H1 (cell line): Measurements from ENCODE around the gene CTNNA3. TPM values are rescaled to one million over a fixed set of nuclear protein-coding genes. Genes with fewer than 3 reads are reported as not detected.

ENCODE experiments used
- BCL11A ChIP-seq, 2 experiments: IDR thresholded peaks; one replicate each; pipeline ENCODE4 v1.6.1; 2011; ENCODE audit warnings: low read depth in 2 of 2, low read length in 2 of 2, mild to moderate bottlenecking in 2 of 2
- CBX8 ChIP-seq: fragments of 300-800, 300-1000 bp; sonication (generic); IDR thresholded peaks from 2 replicates; pipeline ENCODE4 v1.7.1; 2016; ENCODE audit warnings: low read depth, low read length, borderline replicate concordance
- CREB1 ChIP-seq: IDR thresholded peaks from 2 replicates; pipeline ENCODE4 v1.6.1; 2012; ENCODE audit warnings: inconsistent platforms
- polyA plus RNA-seq, 7 experiments: library from polyadenylated mRNA; depleted of rRNA in 3 of 7; stranded (reverse) in 5 of 7; unstranded in 2 of 7; fragments of >200 nt in 5 of 7; fragments of 200-250 nt in 2 of 7; gene quantifications; 1 replicate in 5 of 7; 2 replicates in 1 of 7; 4 replicates in 1 of 7; pipeline versions ENCODE4 v1.2.1 to v1.2.3, GENCODE V29; 2011 to 2013; ENCODE audit warnings: missing spikeins in 2 of 7, mixed read lengths in 2 of 7
- total RNA-seq: library from RNA; stranded (reverse); fragmentation: NEBNext Ultra II Directional; extraction: Animal tissue kit (Norgen Biotek cat#: 25700); gene quantifications from 2 replicates; pipeline ENCODE4 v1.2.1, GENCODE V29; 2021
- TF ChIP-seq, protein P1 (sequence below): fragments of 300-600 bp; sonication (generic); IDR thresholded peaks from 2 replicates; pipeline ENCODE4 v1.7.1; 2012; ENCODE audit warnings: low read length, moderate library complexity, mild to moderate bottlenecking, inconsistent platforms; ENCODE audit not compliant: insufficient replicate concordance

CTNNA3 gene
- total and polyA plus RNA-seq, 2 of the 8 experiments (the other 6 are each of a cell fraction or from before 2014, with no cell fraction given): 1.3 to 1.5 TPM

DNA sequence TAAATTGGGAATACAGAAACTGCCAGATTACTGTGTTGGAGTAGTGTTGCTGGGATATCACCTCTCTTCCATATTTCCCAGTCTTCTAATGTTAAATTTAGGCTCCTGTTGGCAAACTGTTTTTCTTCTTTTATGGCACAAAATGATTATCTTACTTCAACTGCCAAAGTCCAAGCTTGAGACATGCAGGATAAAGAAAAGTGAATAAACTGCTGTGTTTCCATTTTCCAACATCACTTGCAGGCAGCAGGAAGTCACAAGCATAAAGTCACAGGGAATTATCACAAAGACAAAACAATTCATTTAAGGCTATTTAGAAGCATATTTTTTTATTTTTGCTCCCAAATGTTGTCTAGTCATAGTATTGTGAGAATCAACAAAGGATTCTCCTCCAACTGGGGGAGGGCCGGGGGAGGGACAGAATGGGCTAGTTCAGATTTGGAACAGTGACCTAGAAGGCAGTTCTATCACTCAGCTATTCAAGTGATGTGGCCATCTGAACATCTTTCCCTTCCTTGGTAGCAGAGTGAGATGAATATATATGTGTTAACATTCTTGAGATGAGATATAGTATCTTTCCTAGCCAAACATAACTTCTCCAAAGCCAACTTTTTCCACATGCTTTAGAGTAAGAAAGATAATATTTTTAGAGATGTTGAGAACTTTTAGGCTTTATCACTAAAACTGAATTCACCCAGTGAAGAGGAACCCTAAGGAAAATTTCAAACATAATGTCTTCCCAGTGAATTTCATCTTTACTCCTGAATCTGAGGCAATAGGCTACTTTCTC, 364.7 kb downstream of the CTNNA3 start (continued):
- TF ChIP-seq, protein P1, sequence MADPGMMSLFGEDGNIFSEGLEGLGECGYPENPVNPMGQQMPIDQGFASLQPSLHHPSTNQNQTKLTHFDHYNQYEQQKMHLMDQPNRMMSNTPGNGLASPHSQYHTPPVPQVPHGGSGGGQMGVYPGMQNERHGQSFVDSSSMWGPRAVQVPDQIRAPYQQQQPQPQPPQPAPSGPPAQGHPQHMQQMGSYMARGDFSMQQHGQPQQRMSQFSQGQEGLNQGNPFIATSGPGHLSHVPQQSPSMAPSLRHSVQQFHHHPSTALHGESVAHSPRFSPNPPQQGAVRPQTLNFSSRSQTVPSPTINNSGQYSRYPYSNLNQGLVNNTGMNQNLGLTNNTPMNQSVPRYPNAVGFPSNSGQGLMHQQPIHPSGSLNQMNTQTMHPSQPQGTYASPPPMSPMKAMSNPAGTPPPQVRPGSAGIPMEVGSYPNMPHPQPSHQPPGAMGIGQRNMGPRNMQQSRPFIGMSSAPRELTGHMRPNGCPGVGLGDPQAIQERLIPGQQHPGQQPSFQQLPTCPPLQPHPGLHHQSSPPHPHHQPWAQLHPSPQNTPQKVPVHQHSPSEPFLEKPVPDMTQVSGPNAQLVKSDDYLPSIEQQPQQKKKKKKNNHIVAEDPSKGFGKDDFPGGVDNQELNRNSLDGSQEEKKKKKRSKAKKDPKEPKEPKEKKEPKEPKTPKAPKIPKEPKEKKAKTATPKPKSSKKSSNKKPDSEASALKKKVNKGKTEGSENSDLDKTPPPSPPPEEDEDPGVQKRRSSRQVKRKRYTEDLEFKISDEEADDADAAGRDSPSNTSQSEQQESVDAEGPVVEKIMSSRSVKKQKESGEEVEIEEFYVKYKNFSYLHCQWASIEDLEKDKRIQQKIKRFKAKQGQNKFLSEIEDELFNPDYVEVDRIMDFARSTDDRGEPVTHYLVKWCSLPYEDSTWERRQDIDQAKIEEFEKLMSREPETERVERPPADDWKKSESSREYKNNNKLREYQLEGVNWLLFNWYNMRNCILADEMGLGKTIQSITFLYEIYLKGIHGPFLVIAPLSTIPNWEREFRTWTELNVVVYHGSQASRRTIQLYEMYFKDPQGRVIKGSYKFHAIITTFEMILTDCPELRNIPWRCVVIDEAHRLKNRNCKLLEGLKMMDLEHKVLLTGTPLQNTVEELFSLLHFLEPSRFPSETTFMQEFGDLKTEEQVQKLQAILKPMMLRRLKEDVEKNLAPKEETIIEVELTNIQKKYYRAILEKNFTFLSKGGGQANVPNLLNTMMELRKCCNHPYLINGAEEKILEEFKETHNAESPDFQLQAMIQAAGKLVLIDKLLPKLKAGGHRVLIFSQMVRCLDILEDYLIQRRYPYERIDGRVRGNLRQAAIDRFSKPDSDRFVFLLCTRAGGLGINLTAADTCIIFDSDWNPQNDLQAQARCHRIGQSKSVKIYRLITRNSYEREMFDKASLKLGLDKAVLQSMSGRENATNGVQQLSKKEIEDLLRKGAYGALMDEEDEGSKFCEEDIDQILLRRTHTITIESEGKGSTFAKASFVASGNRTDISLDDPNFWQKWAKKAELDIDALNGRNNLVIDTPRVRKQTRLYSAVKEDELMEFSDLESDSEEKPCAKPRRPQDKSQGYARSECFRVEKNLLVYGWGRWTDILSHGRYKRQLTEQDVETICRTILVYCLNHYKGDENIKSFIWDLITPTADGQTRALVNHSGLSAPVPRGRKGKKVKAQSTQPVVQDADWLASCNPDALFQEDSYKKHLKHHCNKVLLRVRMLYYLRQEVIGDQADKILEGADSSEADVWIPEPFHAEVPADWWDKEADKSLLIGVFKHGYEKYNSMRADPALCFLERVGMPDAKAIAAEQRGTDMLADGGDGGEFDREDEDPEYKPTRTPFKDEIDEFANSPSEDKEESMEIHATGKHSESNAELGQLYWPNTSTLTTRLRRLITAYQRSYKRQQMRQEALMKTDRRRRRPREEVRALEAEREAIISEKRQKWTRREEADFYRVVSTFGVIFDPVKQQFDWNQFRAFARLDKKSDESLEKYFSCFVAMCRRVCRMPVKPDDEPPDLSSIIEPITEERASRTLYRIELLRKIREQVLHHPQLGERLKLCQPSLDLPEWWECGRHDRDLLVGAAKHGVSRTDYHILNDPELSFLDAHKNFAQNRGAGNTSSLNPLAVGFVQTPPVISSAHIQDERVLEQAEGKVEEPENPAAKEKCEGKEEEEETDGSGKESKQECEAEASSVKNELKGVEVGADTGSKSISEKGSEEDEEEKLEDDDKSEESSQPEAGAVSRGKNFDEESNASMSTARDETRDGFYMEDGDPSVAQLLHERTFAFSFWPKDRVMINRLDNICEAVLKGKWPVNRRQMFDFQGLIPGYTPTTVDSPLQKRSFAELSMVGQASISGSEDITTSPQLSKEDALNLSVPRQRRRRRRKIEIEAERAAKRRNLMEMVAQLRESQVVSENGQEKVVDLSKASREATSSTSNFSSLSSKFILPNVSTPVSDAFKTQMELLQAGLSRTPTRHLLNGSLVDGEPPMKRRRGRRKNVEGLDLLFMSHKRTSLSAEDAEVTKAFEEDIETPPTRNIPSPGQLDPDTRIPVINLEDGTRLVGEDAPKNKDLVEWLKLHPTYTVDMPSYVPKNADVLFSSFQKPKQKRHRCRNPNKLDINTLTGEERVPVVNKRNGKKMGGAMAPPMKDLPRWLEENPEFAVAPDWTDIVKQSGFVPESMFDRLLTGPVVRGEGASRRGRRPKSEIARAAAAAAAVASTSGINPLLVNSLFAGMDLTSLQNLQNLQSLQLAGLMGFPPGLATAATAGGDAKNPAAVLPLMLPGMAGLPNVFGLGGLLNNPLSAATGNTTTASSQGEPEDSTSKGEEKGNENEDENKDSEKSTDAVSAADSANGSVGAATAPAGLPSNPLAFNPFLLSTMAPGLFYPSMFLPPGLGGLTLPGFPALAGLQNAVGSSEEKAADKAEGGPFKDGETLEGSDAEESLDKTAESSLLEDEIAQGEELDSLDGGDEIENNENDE: no peak
- TF ChIP-seq BCL11A (IDR thresholded peaks at IDR 0.05; ENCODE audit: low read depth in 2 of 2, low read length in 2 of 2): no peak
- no peak for TF ChIP-seq CREB1
- no peak for TF ChIP-seq CBX8
